HCT116 (cell line): ENCODE results near the gene PSD.

ENCODE experiments used
- EGR1 ChIP-seq: IDR thresholded peaks from 2 replicates; pipeline ENCODE4 v1.6.1; 2012; ENCODE audit warnings: low read depth
- EZH2phosphoT487 ChIP-seq: fragments of 200-600 bp; IDR thresholded peaks from 2 replicates; pipeline ENCODE4 v1.6.1; 2018; ENCODE audit warnings: antibody characterized with exemption, borderline replicate concordance
- JUND ChIP-seq: IDR thresholded peaks from 2 replicates; pipeline ENCODE4 v1.6.1; 2012
- POLR2A ChIP-seq: IDR thresholded peaks from 2 replicates; pipeline ENCODE4 v1.7.0; 2011; ENCODE audit warnings: borderline replicate concordance; ENCODE audit not compliant: insufficient read depth, insufficient read length; ENCODE audit errors: extremely low read depth
- SP1 ChIP-seq: IDR thresholded peaks from 2 replicates; pipeline ENCODE4 v1.6.1; 2012; ENCODE audit warnings: low read depth
- ZNF274 ChIP-seq: fragments of 200-500 bp; sonication (Bioruptor generic); IDR thresholded peaks from 2 replicates; pipeline ENCODE4 v1.6.1; 2014; ENCODE audit warnings: mild to moderate bottlenecking, low read depth, low read length, inconsistent platforms
- TF ChIP-seq, protein P1 (sequence below), 3 experiments: fragments of 200-600 bp in 1 of 3; sonication (generic) in 1 of 3; IDR thresholded peaks in 2 of 3; conservative IDR thresholded peaks in 1 of 3; 2 replicates each; pipeline ENCODE4 v1.5.1; 2012 to 2017; ENCODE audit warnings: low read depth in 2 of 3, low read length in 2 of 3, antibody characterized with exemption in 1 of 3, borderline replicate concordance in 1 of 3, control low read depth in 1 of 3, mild to moderate bottlenecking in 1 of 3, mixed read lengths in 1 of 3, mixed run types in 1 of 3, moderate library complexity in 1 of 3; ENCODE audit not compliant: insufficient read depth in 1 of 3

DNA sequence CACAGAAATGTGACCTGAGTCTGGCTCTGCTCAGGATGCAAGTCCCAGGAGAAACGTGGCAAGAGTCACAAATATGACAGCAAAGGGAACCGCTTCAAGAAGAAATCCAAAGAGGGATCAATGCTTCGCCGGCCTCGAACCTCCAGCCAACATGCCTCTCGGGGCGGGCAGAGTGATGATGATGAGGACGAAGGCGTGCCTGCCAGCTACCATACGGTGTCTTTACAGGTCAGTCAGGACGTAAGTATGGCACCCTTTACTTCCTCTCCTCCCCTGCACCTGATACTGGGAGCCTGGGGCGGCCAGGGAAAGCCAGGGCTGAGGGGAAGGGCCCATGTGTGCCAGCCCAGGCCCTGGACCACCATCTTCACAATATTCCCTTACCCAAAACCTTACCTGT, 41.7 kb downstream of the PSD start:
- TF ChIP-seq, protein P1, sequence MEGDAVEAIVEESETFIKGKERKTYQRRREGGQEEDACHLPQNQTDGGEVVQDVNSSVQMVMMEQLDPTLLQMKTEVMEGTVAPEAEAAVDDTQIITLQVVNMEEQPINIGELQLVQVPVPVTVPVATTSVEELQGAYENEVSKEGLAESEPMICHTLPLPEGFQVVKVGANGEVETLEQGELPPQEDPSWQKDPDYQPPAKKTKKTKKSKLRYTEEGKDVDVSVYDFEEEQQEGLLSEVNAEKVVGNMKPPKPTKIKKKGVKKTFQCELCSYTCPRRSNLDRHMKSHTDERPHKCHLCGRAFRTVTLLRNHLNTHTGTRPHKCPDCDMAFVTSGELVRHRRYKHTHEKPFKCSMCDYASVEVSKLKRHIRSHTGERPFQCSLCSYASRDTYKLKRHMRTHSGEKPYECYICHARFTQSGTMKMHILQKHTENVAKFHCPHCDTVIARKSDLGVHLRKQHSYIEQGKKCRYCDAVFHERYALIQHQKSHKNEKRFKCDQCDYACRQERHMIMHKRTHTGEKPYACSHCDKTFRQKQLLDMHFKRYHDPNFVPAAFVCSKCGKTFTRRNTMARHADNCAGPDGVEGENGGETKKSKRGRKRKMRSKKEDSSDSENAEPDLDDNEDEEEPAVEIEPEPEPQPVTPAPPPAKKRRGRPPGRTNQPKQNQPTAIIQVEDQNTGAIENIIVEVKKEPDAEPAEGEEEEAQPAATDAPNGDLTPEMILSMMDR (IDR thresholded peaks at IDR 0.05 in 2 of 3, conservative IDR thresholded peaks at IDR 0.05 in 1 of 3; ENCODE audit: borderline replicate concordance in 1 of 3, insufficient read depth in 1 of 3, low read depth in 2 of 3, low read length in 2 of 3) = no peak
- TF ChIP-seq EGR1 (no peak), EZH2phosphoT487 (no peak), ZNF274 (no peak), POLR2A (no peak), JUND (no peak), SP1 (no peak)
